ENCODE data around the gene GLT8D2.

DNA sequence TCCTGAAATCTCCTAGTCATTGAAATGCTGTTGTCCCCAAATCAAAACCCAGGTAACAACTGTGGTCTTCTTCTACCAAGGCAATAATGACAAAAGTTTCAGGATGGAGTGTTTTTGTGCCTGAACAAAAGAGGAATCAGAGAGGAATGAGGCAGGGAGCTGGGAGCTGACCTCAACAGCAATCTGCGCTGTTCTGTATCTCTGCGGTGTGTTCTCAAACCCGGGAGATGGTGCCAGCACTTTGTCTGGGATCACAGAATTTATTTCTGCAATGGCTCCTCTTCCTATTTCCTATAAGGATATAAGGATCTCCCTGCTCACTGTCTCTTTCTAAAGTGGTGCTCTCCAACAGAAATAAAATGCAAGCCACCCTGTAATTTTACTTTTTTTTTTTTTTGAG lies 449 bp upstream of the GLT8D2 start:
- TF ChIP-seq, protein P1, sequence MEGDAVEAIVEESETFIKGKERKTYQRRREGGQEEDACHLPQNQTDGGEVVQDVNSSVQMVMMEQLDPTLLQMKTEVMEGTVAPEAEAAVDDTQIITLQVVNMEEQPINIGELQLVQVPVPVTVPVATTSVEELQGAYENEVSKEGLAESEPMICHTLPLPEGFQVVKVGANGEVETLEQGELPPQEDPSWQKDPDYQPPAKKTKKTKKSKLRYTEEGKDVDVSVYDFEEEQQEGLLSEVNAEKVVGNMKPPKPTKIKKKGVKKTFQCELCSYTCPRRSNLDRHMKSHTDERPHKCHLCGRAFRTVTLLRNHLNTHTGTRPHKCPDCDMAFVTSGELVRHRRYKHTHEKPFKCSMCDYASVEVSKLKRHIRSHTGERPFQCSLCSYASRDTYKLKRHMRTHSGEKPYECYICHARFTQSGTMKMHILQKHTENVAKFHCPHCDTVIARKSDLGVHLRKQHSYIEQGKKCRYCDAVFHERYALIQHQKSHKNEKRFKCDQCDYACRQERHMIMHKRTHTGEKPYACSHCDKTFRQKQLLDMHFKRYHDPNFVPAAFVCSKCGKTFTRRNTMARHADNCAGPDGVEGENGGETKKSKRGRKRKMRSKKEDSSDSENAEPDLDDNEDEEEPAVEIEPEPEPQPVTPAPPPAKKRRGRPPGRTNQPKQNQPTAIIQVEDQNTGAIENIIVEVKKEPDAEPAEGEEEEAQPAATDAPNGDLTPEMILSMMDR (IDR thresholded peaks at IDR 0.05), result no peak
- TF ChIP-seq POLR2A (IDR thresholded peaks at IDR 0.05), result no peak

Measured in esophagus squamous epithelium (tissue), 4 donors.